ENCODE measurements around the gene NGDN.
"Not testable (repeated sequence)": the region's sequence is repeated elsewhere in the genome, so short reads cannot be mapped to it uniquely, and the experiment has no call there.

The NGDN gene

GRCh38 chr14:23443881-23444280 is 25.6 kb upstream of the NGDN start:
- TF ChIP-seq JUND (IDR thresholded peaks at IDR 0.05; ENCODE audit: low read depth) = no peak
- in situ Hi-C loops (cut with HindIII; ENCODE audit: low pct_unique_long_range_greater_than_20kb, low sequenced_read_pairs) = no loop called here
- no peak for DNase-seq (ENCODE audit: low read depth in 1 of 2, low spot score in 1 of 2)

GRCh38 chr14:23444314-23444713 is 25.2 kb upstream of the NGDN start:
- TF ChIP-seq JUND (IDR thresholded peaks at IDR 0.05; ENCODE audit: low read depth) = no peak
- no peak for DNase-seq (ENCODE audit: low read depth in 1 of 2, low spot score in 1 of 2)
- in situ Hi-C loops (cut with HindIII; ENCODE audit: low pct_unique_long_range_greater_than_20kb, low sequenced_read_pairs) = no loop called here

GRCh38 chr14:23445773-23446172 is 23.7 kb upstream of the NGDN start:
- no peak for DNase-seq (ENCODE audit: low read depth in 1 of 2, low spot score in 1 of 2)
- no peak for TF ChIP-seq JUND (IDR thresholded peaks at IDR 0.05; ENCODE audit: low read depth)
- in situ Hi-C loops (cut with HindIII; ENCODE audit: low pct_unique_long_range_greater_than_20kb, low sequenced_read_pairs) = no loop called here

- TF ChIP-seq JUND (IDR thresholded peaks at IDR 0.05; ENCODE audit: low read depth) = no peak
- DNase-seq (ENCODE audit: low read depth in 1 of 2, low spot score in 1 of 2) = no peak
- in situ Hi-C loops (cut with HindIII; ENCODE audit: low pct_unique_long_range_greater_than_20kb, low sequenced_read_pairs) = no loop called here
These were observed 23.1 kb upstream of the NGDN start for GRCh38 chr14:23446291-23446851.

- TF ChIP-seq JUND (IDR thresholded peaks at IDR 0.05; ENCODE audit: low read depth) = no peak
- DNase-seq (ENCODE audit: low read depth in 1 of 2, low spot score in 1 of 2) = peak in 1 of 2 experiments; percentile 45
- in situ Hi-C loops (cut with HindIII; ENCODE audit: low pct_unique_long_range_greater_than_20kb, low sequenced_read_pairs) = no loop called here
These were observed 21.8 kb upstream of the NGDN start for GRCh38 chr14:23447361-23448350.

- TF ChIP-seq JUND (IDR thresholded peaks at IDR 0.05; ENCODE audit: low read depth) = no peak
- DNase-seq (ENCODE audit: low read depth in 1 of 2, low spot score in 1 of 2) = no peak
- in situ Hi-C loops (cut with HindIII; ENCODE audit: low pct_unique_long_range_greater_than_20kb, low sequenced_read_pairs) = no loop called here
These were observed 20.2 kb upstream of the NGDN start for GRCh38 chr14:23449314-23449713.

GRCh38 chr14:23450379-23450778 is 19.1 kb upstream of the NGDN start:
- no peak for DNase-seq (ENCODE audit: low read depth in 1 of 2, low spot score in 1 of 2)
- in situ Hi-C loops (cut with HindIII; ENCODE audit: low pct_unique_long_range_greater_than_20kb, low sequenced_read_pairs) = no loop called here
- TF ChIP-seq JUND (IDR thresholded peaks at IDR 0.05; ENCODE audit: low read depth) = no peak

GRCh38 chr14:23452237-23452636 is 17.3 kb upstream of the NGDN start:
- in situ Hi-C loops (cut with HindIII; ENCODE audit: low pct_unique_long_range_greater_than_20kb, low sequenced_read_pairs) = no loop called here
- no peak for DNase-seq (ENCODE audit: low read depth in 1 of 2, low spot score in 1 of 2)
- no peak for TF ChIP-seq JUND (IDR thresholded peaks at IDR 0.05; ENCODE audit: low read depth)

- no peak for DNase-seq (ENCODE audit: low read depth in 1 of 2, low spot score in 1 of 2)
- no peak for TF ChIP-seq JUND (IDR thresholded peaks at IDR 0.05; ENCODE audit: low read depth)
- in situ Hi-C loops (cut with HindIII; ENCODE audit: low pct_unique_long_range_greater_than_20kb, low sequenced_read_pairs) = no loop called here
These were observed 15.1 kb upstream of the NGDN start for GRCh38 chr14:23454445-23454856.

- peak in 1 of 2 experiments; percentile 3 for DNase-seq (ENCODE audit: low read depth in 1 of 2, low spot score in 1 of 2)
- in situ Hi-C loops (cut with HindIII; ENCODE audit: low pct_unique_long_range_greater_than_20kb, low sequenced_read_pairs) = not testable (repeated sequence)
These were observed 12.5 kb upstream of the NGDN start for GRCh38 chr14:23456883-23457586.

GRCh38 chr14:23457587-23458445 is 11.7 kb upstream of the NGDN start:
- TF ChIP-seq JUND (IDR thresholded peaks at IDR 0.05; ENCODE audit: low read depth) = no peak
- no peak for DNase-seq (ENCODE audit: low read depth in 1 of 2, low spot score in 1 of 2)
- in situ Hi-C loops (cut with HindIII; ENCODE audit: low pct_unique_long_range_greater_than_20kb, low sequenced_read_pairs) = no loop called here

- TF ChIP-seq JUND (IDR thresholded peaks at IDR 0.05; ENCODE audit: low read depth) = no peak
- DNase-seq (ENCODE audit: low read depth in 1 of 2, low spot score in 1 of 2) = no peak
- in situ Hi-C loops (cut with HindIII; ENCODE audit: low pct_unique_long_range_greater_than_20kb, low sequenced_read_pairs) = no loop called here
These were observed 8.5 kb upstream of the NGDN start for GRCh38 chr14:23460960-23461359.
